ENCODE data around the gene SNX10.
A peak's percentile ranks its signal among the peaks of the same experiment; 100 is the strongest.

The SNX10 gene

DNA sequence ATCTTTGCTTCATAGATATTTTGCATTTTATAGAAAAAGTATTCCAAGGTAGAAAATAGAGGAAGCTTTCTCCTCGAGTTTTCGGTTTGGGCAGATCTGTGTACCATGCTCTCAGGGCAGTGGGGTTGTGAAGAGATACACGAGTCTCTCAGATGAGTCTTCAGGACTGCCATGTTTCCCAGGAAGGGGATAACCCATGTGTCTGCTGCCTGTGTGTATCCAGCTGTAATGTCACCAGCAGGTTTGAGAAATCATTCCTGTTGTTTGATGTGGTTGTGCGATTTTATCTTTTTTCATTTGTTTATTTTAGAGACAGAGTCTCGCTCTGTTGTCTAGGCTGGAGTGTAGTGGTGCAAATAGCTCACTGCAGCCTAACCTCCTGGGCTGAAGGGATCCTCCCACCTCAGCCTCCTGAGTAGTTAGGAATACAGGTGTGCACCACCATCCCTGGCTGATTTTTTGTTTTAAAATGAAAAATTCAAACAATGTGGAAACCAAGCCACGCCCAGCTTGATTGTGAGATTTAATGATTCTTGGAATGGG, 48.9 kb downstream of the SNX10 start:
- DNase-seq, result no peak

DNA sequence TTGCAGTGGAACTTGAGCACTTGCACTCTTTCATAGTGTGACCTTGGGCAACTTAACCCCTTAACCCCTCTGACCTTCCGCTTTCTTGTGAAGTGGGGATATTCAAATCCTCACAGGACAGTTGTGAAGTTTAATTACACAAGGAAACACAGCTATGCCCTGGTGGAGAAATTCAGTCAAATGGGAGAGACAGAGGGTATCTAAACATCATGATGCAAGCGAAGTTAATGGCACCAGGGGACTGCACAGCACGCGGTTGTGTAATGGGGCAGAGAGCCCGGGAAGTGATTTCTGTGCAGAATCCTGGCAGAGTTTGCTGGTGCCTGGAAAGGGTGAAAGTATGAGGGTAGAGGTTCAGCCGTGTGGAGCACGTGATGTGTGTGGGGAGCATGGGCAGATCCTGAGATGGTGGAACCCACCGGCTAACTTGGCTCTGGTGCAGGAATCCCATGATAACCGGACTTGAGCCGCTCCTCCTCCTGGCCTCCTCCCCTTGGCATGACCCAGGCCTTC, 51.7 kb downstream of the SNX10 start:
- no peak for DNase-seq

DNA sequence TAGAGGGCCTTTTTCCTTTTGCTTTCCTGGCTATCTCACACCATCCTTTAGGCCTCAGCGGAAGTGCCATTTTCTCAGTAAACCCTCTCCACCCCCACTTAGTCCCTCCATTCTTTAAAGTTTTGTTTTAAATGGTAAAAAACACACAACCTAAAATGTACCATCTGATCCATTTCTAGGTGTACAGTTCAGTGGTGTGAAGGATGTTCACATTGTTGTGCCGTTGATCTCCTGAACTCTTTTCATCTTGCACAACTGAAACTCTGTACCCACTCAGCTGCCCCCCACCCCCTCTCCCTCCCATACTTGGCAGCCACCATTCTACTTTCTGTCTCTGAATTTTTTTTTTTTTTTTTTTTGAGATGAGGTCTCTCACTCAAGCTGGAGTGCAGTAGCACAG, 52.2 kb downstream of the SNX10 start:
- no peak for DNase-seq

DNA sequence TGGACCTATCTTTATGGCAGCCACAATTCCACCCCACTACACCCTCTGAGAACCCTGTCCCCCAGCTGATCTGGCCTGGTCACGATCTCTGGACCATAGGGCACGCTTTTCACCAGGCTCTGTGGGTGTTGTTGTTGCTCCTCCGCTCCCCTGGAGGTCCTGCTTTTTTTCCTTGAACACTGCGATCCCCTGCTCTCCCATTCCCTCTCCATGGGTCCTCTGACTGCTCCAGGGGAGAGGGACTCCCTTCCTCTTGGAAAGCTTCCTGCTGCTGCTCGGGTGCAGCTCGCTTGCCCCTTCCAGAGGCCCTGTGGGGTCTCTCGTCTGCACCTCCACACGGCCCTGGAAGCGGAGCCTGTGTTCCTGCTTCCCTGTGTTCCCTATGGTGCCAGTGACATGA, 53.5 kb downstream of the SNX10 start:
- DNase-seq, result no peak

- no peak for DNase-seq
These were observed 54.2 kb downstream of the SNX10 start for GRCh38 chr7:26345837-26346236.

DNA sequence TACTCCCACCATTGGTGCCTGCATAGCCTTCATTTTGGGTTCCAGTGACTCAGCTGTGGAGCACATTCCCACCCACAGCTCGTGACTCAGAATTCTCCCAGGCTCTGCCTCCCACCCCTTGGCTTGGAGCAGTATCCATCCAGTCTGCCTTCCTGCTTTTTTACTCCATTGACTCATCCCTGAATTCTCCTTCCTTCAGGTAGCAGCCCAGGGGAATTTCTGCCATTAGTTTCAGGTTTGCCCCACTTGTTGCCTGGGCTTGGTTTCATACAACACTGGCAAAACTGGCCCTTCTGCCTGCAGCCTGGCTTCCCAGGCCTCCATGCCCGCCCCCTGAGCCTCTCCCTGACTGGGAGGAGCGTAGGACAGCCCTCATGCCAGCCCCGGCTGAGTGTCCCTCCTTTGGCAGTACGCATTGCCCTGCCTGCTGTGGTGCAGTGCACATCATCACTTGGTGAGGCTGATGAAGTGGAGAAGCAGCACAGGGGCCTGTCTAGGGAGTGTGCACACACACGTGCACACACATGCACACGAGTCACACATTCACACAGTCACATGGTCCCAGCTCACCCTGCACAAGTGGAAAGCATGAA, 55.0 kb downstream of the SNX10 start:
- no peak for DNase-seq

GRCh38 chr7:26348234-26348851, 56.7 kb downstream of the SNX10 start:
- DNase-seq, result no peak

DNA sequence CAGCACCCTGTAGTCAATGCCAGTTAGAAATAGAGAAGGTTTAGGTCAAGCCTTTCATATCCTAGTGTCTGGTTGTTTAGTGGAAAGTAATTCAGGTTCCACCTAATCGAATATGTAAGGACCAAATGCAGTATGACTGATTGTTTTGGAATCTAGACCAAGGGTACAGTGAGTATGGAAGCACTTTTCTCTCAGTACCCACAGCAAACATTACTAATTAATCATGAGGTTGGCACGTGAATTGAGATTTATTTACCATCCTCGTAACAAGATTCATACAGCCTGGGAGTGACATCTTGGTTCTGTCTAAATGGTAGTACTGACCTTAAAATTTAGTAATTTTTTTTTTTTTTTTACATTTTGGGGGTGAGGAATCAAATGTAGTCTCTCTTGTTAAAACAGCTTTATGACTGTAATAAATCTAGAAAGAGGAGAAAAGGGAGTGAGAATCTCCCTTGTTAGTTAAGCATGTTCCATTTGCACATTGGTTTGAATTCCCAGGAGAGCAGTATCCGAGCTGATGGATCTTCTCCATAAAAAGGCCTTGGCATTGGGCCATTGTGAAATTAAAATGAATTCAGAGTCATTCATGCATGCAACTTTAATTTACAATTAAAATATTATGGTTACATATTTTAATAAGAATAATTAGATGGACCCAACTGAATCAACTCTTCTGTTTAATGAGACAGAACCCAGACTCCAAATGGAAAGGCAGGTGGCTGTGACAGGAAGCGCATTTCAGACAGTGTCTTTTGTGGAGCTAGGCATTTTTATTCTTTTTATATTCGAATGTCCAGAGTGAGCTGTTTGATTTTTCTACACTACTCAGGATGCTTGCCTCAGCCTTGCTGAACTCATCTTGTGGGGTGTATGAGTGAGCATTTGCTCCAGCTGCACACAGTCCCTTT, 57.6 kb downstream of the SNX10 start:
- no peak for DNase-seq

DNA sequence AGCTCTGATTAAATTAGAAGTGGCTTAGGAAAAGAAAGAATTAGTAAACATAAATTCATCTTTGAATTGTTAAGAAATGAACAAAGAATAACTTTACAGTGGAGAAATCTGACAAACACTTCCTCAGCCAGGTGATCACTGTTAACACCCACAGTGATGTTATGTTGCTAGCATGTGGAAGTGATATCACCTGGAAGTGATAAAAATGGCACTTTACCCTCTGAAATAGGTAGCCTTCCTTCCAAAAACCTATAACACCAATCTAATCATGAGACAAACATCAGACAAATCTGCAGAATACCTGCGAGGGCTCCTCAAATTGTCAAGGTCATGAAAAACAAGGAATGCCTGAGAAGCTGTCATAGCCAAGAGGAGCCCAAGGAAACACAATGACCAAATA, 59.5 kb downstream of the SNX10 start:
- no peak for DNase-seq

GRCh38 chr7:26356229-26356628, 64.6 kb downstream of the SNX10 start:
- no peak for DNase-seq

DNA sequence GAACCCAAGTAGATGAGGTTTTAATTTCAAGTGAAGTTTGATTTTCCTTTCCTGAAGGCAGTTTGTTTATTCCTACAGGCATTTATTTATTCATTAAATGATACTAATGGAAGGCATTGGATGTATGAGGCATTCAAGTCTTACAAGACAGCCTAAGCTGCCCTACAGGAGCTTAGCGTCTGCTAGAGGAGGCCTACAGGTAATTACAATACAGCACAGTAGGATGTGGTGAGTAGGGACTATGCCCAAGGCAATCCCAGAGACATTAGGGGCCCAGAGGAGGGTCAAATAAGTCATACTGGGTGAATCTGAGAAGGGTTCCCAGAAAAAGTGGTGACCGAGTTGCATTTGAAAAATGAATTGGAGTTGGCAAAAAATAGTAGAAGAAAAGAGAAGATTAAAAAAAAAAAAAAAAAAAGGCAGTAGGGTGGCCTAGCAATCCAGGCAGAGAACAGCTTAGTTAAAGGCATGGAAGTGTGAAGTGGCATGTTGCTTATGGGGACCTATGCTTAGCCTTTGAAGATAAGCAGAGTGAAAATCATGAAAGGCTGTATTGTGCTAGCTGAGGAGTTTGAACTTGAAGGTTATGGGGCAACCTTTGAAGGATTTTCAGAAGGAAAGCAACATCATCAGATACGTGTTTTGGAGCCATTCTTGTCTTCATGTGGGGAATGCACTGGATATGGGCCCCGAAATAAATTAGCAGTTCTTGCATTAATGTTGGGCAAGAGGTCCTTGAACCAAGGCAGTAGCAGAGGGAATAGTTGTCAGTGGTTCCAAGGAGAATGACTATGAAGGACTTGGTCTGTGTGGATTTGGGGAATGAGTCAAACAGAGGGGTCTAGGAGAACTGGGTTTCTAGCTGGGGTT, 65.5 kb downstream of the SNX10 start:
- DNase-seq, result no peak

- no peak for DNase-seq
These were observed 66.1 kb downstream of the SNX10 start for GRCh38 chr7:26357799-26358151.

DNA sequence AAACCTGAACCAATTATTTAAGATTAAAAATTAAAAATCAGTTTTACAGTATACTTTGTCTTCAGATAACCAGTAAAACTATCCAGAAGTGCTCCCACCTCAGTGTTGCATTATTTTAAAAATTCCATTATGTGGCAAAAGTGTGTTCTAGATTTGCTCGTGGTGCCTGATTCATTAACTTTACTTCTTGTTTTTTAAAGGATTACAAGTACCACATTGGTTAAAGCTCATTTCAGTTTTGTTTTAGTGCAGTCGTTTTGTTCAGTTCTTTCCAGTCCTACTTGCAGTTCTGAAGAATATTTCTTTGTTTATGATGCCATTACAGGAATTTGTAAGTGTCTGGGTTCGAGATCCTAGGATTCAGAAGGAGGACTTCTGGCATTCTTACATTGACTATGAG, 69.0 kb downstream of the SNX10 start:
- no peak for DNase-seq

DNA sequence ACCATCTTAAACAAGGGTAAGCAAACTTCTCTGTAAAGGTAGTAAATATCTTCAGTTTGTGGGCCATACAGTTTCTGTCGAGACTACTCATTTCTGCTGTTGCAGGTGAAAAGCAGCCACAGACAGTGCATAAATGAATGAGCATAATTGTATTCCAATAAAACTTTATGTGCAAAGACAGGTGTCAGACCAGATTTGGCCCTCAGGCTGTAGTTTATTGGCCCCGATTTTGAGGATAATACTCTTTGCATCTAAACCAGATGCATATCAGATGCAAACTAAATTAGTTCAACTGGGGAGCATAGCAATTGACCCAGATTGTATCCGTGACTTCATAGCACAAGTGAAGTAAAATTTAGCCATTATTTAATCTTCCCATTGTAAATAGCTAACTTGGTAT, 70.0 kb downstream of the SNX10 start:
- DNase-seq, result no peak

- DNase-seq, result no peak
These were observed 71.8 kb downstream of the SNX10 start for GRCh38 chr7:26363465-26363864.

DNA sequence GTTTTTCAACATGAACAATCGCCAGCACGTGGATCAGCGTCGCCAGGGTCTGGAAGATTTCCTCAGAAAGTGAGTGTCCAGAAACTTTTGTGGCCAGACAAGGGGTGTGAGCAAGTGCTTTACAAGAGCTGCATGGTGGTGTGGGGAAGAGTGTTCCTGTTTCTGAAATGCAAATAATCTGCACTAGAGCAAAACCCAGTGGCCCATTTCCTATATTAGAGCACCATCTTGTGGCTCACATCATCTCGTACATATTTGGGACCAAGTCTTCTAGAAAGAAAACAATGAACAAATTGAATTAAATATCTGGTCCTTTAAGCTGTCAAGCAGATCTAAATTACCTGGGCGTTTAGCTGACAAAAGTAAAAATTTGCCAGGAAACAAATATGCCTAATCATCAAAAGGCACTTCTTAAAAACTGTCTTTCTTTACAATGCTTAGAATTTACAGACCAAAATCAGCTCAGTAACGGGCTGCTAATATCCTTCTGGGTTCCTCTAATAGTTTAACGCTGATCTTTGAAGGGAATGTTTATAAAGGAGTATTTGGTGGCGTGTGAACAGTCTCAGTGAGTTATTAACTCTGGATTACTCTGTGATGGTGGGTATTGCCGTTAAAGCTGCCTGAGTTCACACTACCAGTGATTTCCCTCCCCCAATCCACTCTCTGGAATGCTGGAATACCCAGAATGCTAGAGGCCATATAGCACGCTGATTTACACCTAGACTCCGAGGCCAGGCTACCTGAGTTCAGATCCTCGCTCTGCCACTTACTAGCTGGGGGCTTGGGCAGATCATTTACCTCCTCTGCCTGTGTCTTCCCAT, 73.6 kb downstream of the SNX10 start:
- DNase-seq, result peak; percentile 18

- no peak for DNase-seq
These were observed 74.2 kb downstream of the SNX10 start for GRCh38 chr7:26365901-26366275.

- no peak for DNase-seq
These were observed 75.6 kb downstream of the SNX10 start for GRCh38 chr7:26367219-26367711.

DNA sequence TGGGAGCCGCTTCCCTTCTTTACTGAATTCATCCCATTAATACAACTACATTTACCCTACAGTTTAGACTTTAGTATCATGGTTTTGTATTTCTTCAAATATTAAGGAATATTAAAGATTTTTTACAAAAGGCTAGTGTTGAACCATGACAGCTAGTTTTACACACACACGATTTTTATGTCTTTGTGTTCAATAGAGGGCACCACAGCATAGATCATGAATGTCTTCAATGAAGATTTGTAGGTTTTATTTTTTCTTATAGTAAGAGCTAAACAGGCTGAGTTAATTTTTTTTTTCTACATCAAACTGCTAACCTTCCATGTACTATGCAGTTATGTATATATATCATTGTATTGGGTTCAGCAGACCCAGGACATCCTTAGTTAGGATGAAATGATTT, 76.9 kb downstream of the SNX10 start:
- DNase-seq, result no peak

GRCh38 chr7:26369593-26369992, 77.9 kb downstream of the SNX10 start:
- DNase-seq, result no peak

GRCh38 chr7:26370011-26370410, 78.3 kb downstream of the SNX10 start:
- no peak for DNase-seq

DNA sequence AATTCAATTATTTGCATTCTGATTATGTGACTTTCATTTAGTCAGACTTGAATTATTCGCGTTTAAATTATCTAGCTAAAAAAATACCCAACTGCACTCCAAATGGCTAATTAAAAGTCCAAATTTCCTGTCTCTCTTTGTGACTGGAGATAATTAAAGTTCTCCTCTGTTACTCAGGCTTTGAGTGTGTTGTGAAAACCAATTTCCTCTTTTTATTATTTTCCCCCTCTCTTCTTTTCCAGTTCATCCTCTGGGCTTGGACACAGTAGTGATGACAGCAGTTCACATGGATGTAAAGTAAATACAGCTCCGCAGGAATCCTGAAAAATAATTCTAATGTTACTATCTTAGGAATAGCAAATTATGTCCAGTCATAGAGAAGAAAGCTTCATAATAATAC, 80.6 kb downstream of the SNX10 start:
- no peak for DNase-seq
